G401 (cell line): ENCODE data around the gene C13orf42. TPM values are rescaled to one million over a fixed set of nuclear protein-coding genes. Genes with fewer than 3 reads are reported as not detected.
A peak's percentile ranks its signal among the peaks of the same experiment; 100 is the strongest.

Source experiments
- DNase-seq: peaks from one replicate; pipeline ENCODE4 v3.0.0-alpha.2; 2015; ENCODE audit warnings: low spot score
- in situ Hi-C: cut with HindIII; loops from 2 replicates; pipeline ENCODE4 v1.10.0; 2016; ENCODE audit warnings: low sequenced_read_pairs, mixed read lengths
- total RNA-seq: library from RNA; depleted of rRNA; stranded (reverse); fragments of >200 nt; shearing (Covaris generic); gene quantifications from 2 replicates; pipeline ENCODE4 v1.2.3, GENCODE V29; 2014; rRNA removed

C13orf42 gene
- total RNA-seq = not detected in 2 replicates

GRCh38 chr13:51111174-51111573 lies at the start of gene C13orf42:
C13orf42 (minus strand) TSS chr13:51111274; CDS start chr13:51111209, 65 bp downstream.
- in situ Hi-C loops = no loop called here

GRCh38 chr13:51158880-51159518 lies 47.9 kb upstream of the C13orf42 start:
- in situ Hi-C loops = no loop called here
- no peak for DNase-seq

More at GRCh38 chr13:51111174-51111573, at the start of gene C13orf42:
- no peak for DNase-seq

- in situ Hi-C loops = no loop called here
Observed at GRCh38 chr13:51158365-51158764, 47.3 kb upstream of the C13orf42 start.

GRCh38 chr13:51156648-51157047 lies 45.6 kb upstream of the C13orf42 start:
- in situ Hi-C loops = no loop called here
- no peak for DNase-seq

More at GRCh38 chr13:51158365-51158764, 47.3 kb upstream of the C13orf42 start:
- DNase-seq = no peak

GRCh38 chr13:51155776-51156515 lies 44.9 kb upstream of the C13orf42 start:
- DNase-seq = no peak
- in situ Hi-C loops = no loop called here

- no peak for DNase-seq
- in situ Hi-C loops = no loop called here
Observed at GRCh38 chr13:51155161-51155560, 44.1 kb upstream of the C13orf42 start.

- no peak for DNase-seq
- in situ Hi-C loops = no loop called here
Observed at GRCh38 chr13:51154029-51154555, 43.0 kb upstream of the C13orf42 start.

GRCh38 chr13:51153527-51153926 lies 42.5 kb upstream of the C13orf42 start:
- in situ Hi-C loops = no loop called here

GRCh38 chr13:51152701-51153100 lies 41.6 kb upstream of the C13orf42 start:
- in situ Hi-C loops = no loop called here
- DNase-seq = no peak

More at GRCh38 chr13:51153527-51153926, 42.5 kb upstream of the C13orf42 start:
- no peak for DNase-seq

GRCh38 chr13:51151463-51151862 lies 40.4 kb upstream of the C13orf42 start:
- no peak for DNase-seq
- in situ Hi-C loops = no loop called here

GRCh38 chr13:51148952-51149573 lies 38.0 kb upstream of the C13orf42 start:
- in situ Hi-C loops = no loop called here
- DNase-seq = peak; percentile 84

GRCh38 chr13:51148223-51148951 lies 37.3 kb upstream of the C13orf42 start:
- peak; percentile 16 for DNase-seq
- in situ Hi-C loops = no loop called here

GRCh38 chr13:51147732-51148131 lies 36.7 kb upstream of the C13orf42 start:
- in situ Hi-C loops = no loop called here
- no peak for DNase-seq

- in situ Hi-C loops = no loop called here
- no peak for DNase-seq
Observed at GRCh38 chr13:51146667-51147066, 35.6 kb upstream of the C13orf42 start.

- DNase-seq = no peak
- in situ Hi-C loops = no loop called here
Observed at GRCh38 chr13:51137250-51137649, 26.2 kb upstream of the C13orf42 start.

- DNase-seq = no peak
- in situ Hi-C loops = no loop called here
Observed at GRCh38 chr13:51136276-51136980, 25.4 kb upstream of the C13orf42 start.

GRCh38 chr13:51134763-51135365 lies 23.8 kb upstream of the C13orf42 start:
- no peak for DNase-seq
- in situ Hi-C loops = no loop called here

- DNase-seq = no peak
- in situ Hi-C loops = no loop called here
Observed at GRCh38 chr13:51130348-51130747, 19.3 kb upstream of the C13orf42 start.
